NCI-H2107 (cell line): Measurements from ENCODE around the gene KRTAP10-2.
"Not testable (repeated sequence)": the region's sequence is repeated elsewhere in the genome, so short reads cannot be mapped to it uniquely, and the experiment has no call there.

ENCODE experiments used
- DNase-seq: peaks from one replicate; lab custom pipeline; 2025; lab: John Stamatoyannopoulos, UW

Gene KRTAP10-2

GRCh38 chr21:44551340-44551961 is at the start of gene KRTAP10-2:
Gene KRTAP10-2 (minus strand): TSS chr21:44551505. CDS start chr21:44551458, 47 bp downstream.
- no peak for DNase-seq

- not testable (repeated sequence) for DNase-seq
Observed at GRCh38 chr21:44601091-44601490, 49.8 kb upstream of the KRTAP10-2 start.

GRCh38 chr21:44600118-44600978 is 49.0 kb upstream of the KRTAP10-2 start, which contains the start of gene KRTAP10-7:
Gene KRTAP10-7 (plus strand): TSS chr21:44600597. CDS start chr21:44600622, 25 bp downstream.
- DNase-seq: not testable (repeated sequence)

GRCh38 chr21:44599264-44600029 is 48.1 kb upstream of the KRTAP10-2 start:
- no peak for DNase-seq

- DNase-seq: no peak
Observed at GRCh38 chr21:44598061-44598460, 46.8 kb upstream of the KRTAP10-2 start.

- no peak for DNase-seq
Observed at GRCh38 chr21:44596068-44596725, 44.9 kb upstream of the KRTAP10-2 start.

GRCh38 chr21:44595524-44595923 is 44.2 kb upstream of the KRTAP10-2 start:
- no peak for DNase-seq

- no peak for DNase-seq
Observed at GRCh38 chr21:44594406-44594916, 43.2 kb upstream of the KRTAP10-2 start.

- no peak for DNase-seq
Observed at GRCh38 chr21:44593598-44594405, 42.5 kb upstream of the KRTAP10-2 start.

- DNase-seq: no peak
Observed at GRCh38 chr21:44592446-44593311, 41.4 kb upstream of the KRTAP10-2 start, which contains the start of gene KRTAP10-6. Gene KRTAP10-6 (minus strand): TSS chr21:44592505. CDS start chr21:44592484, 21 bp downstream.

- not testable (repeated sequence) for DNase-seq
Observed at GRCh38 chr21:44591801-44592130, 40.5 kb upstream of the KRTAP10-2 start.

GRCh38 chr21:44590897-44591800 is 39.8 kb upstream of the KRTAP10-2 start:
- DNase-seq: not testable (repeated sequence)

GRCh38 chr21:44590311-44590721 is 39.0 kb upstream of the KRTAP10-2 start:
- no peak for DNase-seq

GRCh38 chr21:44589586-44590305 is 38.4 kb upstream of the KRTAP10-2 start:
- DNase-seq: no peak

- no peak for DNase-seq
Observed at GRCh38 chr21:44589094-44589493, 37.8 kb upstream of the KRTAP10-2 start.

- DNase-seq: no peak
Observed at GRCh38 chr21:44585892-44586291, 34.6 kb upstream of the KRTAP10-2 start.

GRCh38 chr21:44583800-44584147 is 32.5 kb upstream of the KRTAP10-2 start:
- no peak for DNase-seq
